Measurements from ENCODE around the gene PATJ. TPM values are rescaled to one million over a fixed set of nuclear protein-coding genes. Genes with fewer than 3 reads are reported as not detected.

The PATJ gene
- total RNA-seq, 1 experiment from 2014 or later: 47.3 TPM

GRCh38 chr1:61818992-61819391 is 76.7 kb downstream of the PATJ start:
- Histone ChIP-seq H3K18ac (ENCODE audit: insufficient read length, low read depth, low read length) (no peak overlapping the region), H3K9me3 (ENCODE audit: control insufficient read depth, low read depth, low read length) (no peaks in the 10 kb centered on the region), H3K4me1 (ENCODE audit: insufficient read depth, low read length) (no peaks in the 10 kb centered on the region), H3K14ac (ENCODE audit: insufficient read depth, low read length) (no peak overlapping the region), H4K20me1 (ENCODE audit: control insufficient read depth, insufficient read depth, insufficient read length) (no peaks in the 10 kb centered on the region), H2BK20ac (ENCODE audit: low read depth, low read length, poor library complexity, severe bottlenecking) (no peak overlapping the region), H3K79me1 (ENCODE audit: insufficient read depth, low read depth, low read length, poor library complexity, severe bottlenecking) (no peaks in the 10 kb centered on the region), H3T11ph (ENCODE audit: low read length) (no peak overlapping the region), H3K27ac (ENCODE audit: insufficient read length, low read depth, low read length) (no peak overlapping the region), H2BK120ac (ENCODE audit: low read depth, low read length, poor library complexity, severe bottlenecking) (no peak overlapping the region), H2AFZ (ENCODE audit: low read length) (no peak overlapping the region), H2BK15ac (ENCODE audit: low read depth, low read length) (no peak overlapping the region), H3K79me2 (ENCODE audit: insufficient read depth, low read length) (no peaks in the 10 kb centered on the region), H3K23me2 (ENCODE audit: insufficient read length, low read depth, low read length, poor library complexity, severe bottlenecking) (no peaks in the 10 kb centered on the region), H3K4ac (ENCODE audit: low read depth, low read length) (no peak overlapping the region), H3K23ac (ENCODE audit: insufficient read length, low read depth, low read length) (no peak overlapping the region), H3K4me2 (ENCODE audit: insufficient read depth, insufficient read length, low read length) (no peak overlapping the region), H4K5ac (ENCODE audit: insufficient read length, low read depth, low read length) (no peak overlapping the region), H2BK12ac (ENCODE audit: insufficient read length, low read depth, low read length) (no peak overlapping the region), H2BK5ac (ENCODE audit: insufficient read length, low read length) (no peak overlapping the region), H4K8ac (replicated peaks; ENCODE audit: insufficient read length, low read depth, low read length) (no peak overlapping the region), H4K91ac (ENCODE audit: insufficient read length, low read depth, low read length) (no peak overlapping the region), H2AK5ac (ENCODE audit: insufficient read length, low read length) (no peak overlapping the region), H3K56ac (ENCODE audit: insufficient read length, low read depth, low read length) (no peak overlapping the region), H3K27me3 (ENCODE audit: insufficient read depth, low read length) (no peaks in the 10 kb centered on the region), H3K9ac (ENCODE audit: extremely low read depth, insufficient read length, low read length) (no peak overlapping the region)
- no peak for TF ChIP-seq CTCF (conservative IDR thresholded peaks at IDR 0.05)
- no peak overlapping the region for H3K4me3 Mint-ChIP-seq
- H3K36me3 Mint-ChIP-seq (ENCODE audit: insufficient read depth in 1 of 3, low read depth in 3 of 3): peaks cover 3 to 54% (median 33%) of the 10 kb centered on the region in 3 experiments; a peak in 6 of 7 replicates
- no peak for DNase-seq
- peak overlapping the region in 2 of 3 experiments; percentile 5 to 17; a peak in 1 of 7 replicates for H3K27ac Mint-ChIP-seq
- H3K9me3 Mint-ChIP-seq: no peaks in the 10 kb centered on the region
- H3K27me3 Mint-ChIP-seq (ENCODE audit: low read depth): no peaks in the 10 kb centered on the region
- WGBS (ENCODE audit: extremely low coverage, insufficient read length, low lambda C conversion rate): no CpG with 5 or more reads among the region's 1 CpG
- H3K4me1 Mint-ChIP-seq: no peaks in the 10 kb centered on the region

All from H9 (cell line).